Measurements from ENCODE around the gene FRMD8.

Gene FRMD8

DNA sequence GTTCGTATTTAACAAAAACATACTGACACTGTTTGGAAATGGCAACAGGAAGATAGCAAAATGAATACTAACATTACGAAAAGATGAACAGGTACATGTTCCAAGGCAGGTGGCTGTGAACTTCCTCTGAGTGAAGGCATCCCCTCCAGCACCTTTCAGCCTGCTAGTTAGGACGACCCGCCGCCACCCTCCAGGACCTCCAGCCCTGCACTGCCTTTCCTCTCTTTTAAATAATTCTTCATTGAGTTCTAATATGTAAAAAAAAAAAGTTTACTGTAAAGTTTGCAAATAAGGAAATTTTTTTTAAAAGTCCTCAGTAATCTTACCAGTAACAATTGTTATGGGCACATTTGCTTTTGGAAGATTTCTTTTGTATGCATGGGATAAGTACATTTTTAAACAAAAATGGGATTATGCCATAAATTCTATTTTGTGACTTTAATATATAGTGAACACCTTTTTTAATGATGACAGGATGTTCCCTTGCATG, 42.2 kb downstream of the FRMD8 start:
- TF ChIP-seq RAD21 (IDR thresholded peaks at IDR 0.05; ENCODE audit: low read depth) (no peak), FOXM1 (IDR thresholded peaks at IDR 0.05; ENCODE audit: borderline replicate concordance, low read depth) (no peak), TCF12 (IDR thresholded peaks at IDR 0.05; ENCODE audit: low read depth) (no peak), TEAD4 (IDR thresholded peaks at IDR 0.05) (no peak)
- TF ChIP-seq, protein P1, sequence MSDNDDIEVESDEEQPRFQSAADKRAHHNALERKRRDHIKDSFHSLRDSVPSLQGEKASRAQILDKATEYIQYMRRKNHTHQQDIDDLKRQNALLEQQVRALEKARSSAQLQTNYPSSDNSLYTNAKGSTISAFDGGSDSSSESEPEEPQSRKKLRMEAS (IDR thresholded peaks at IDR 0.05), result no peak
- TF ChIP-seq, protein P2, sequence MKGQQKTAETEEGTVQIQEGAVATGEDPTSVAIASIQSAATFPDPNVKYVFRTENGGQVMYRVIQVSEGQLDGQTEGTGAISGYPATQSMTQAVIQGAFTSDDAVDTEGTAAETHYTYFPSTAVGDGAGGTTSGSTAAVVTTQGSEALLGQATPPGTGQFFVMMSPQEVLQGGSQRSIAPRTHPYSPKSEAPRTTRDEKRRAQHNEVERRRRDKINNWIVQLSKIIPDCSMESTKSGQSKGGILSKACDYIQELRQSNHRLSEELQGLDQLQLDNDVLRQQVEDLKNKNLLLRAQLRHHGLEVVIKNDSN (IDR thresholded peaks at IDR 0.05), result no peak

DNA sequence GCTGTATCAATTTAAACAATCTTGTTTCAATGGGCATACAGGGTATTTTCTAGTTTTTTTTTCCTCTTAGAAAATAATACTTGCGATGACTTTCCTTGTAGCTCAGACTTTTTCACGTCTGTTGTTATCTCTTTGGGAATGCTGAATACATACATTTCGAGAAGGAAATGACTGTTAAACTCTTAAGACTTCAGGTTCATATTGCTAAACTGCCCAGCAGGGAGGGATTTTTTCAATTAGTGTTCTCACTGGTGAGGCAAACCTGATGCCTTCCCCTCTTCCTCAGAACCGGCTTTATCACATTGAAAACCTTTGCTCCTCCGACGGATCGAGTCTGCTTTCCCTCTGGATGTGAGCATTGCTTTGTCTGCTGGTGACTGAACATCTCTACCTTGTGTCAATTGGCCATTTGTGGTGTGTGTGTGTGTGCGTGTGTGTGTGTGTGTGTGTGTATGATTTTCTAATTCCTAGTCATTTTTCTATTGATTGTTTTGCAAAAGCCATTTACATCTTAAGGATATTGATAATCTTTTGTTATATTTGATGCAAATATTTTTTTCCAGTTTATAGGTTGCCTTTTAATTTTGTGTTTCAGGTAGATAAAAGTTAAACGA, 42.7 kb downstream of the FRMD8 start:
- TF ChIP-seq EGR1 (IDR thresholded peaks at IDR 0.05), result no peak
- no peak for TF ChIP-seq TAF1 (IDR thresholded peaks at IDR 0.05; ENCODE audit: low read depth)
- no peak for TF ChIP-seq CREB1 (IDR thresholded peaks at IDR 0.05; ENCODE audit: low read depth)
- TF ChIP-seq, protein P1 (IDR thresholded peaks at IDR 0.05), result no peak
- TF ChIP-seq RAD21 (IDR thresholded peaks at IDR 0.05; ENCODE audit: low read depth), result no peak
- no peak for TF ChIP-seq CEBPB (IDR thresholded peaks at IDR 0.05)
- no peak for TF ChIP-seq TCF12 (IDR thresholded peaks at IDR 0.05; ENCODE audit: low read depth)
- no peak for TF ChIP-seq ZBTB7A (IDR thresholded peaks at IDR 0.05; ENCODE audit: low read depth)
- TF ChIP-seq YY1 (IDR thresholded peaks at IDR 0.05; ENCODE audit: low read depth), result no peak
- TF ChIP-seq TEAD4 (IDR thresholded peaks at IDR 0.05), result no peak
- TF ChIP-seq FOXM1 (IDR thresholded peaks at IDR 0.05; ENCODE audit: borderline replicate concordance, low read depth), result no peak

DNA sequence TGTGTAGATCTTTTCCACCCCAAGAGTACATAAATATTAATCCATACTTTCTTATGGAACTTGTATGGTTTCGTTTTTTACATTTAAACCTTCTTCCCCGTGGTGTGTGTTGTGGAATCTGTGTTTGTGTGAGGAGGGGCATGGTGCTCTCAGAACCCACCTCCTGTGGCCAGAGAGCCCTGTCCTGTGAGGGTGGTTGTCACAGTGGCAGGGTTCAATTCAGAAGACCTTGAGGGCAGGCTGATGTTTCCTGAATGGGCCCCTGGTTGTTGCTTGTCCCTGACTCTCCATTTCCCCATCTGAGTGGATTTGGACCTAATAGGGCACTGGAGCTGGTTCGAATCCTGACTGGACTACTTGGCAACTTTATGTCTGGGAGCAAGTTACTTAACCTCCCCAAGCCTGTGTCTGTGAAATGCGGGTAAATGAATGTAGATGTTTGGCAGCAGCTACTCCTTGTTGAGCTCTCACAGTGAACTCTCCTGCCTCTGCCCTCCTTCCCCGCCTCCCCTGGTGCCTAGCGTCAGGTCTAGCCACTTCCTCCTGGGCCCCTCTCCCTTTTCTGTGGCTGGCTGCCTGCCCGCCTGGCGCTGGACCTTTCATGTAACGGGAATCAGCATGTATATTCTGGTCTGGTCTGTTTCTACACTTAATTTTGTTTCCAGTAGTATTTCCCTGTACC, 43.4 kb downstream of the FRMD8 start:
- TF ChIP-seq ZBTB7A (IDR thresholded peaks at IDR 0.05; ENCODE audit: low read depth) (no peak), EGR1 (IDR thresholded peaks at IDR 0.05) (0 out of 2 replicates have a peak, but pooled peaks have one; percentile 14), YY1 (IDR thresholded peaks at IDR 0.05; ENCODE audit: low read depth) (no peak)

DNA sequence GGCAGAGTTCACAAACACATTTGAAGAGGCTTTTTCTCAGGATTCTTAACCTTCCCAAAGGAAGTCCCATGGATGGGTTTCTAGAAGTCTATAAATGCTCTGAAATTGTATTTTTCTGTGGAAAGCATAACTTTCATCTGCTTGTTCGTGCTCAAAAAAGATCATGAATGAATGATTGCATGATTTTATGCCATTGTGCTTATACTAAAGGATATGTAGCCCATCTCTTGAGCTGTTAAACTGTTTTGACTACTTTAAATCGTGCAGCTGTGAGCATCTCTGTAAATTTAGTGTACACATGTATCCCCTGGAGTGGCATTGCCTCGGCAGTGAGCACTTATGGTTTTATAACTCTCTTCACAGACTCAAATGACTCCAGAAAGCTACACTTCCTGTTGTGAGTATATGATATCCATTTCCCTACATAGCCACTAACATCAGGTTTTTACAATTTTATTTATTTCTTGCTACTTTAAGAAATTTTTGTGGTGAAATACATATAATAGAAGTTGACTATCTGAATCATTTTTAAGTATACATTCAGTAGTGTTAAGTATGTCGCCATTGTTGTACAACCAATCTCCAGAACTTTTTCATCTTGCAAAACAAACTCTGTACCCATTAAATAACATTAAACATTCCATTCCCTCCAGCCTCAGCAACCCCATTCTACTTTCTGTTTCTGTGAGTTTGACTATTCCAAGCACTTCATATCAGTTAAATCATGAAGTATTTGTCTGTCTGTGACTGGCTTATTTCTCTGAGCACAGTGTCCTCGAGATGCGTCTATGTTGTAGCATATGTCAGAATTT, 44.2 kb downstream of the FRMD8 start:
- TF ChIP-seq TAF1 (IDR thresholded peaks at IDR 0.05; ENCODE audit: low read depth) (no peak), EP300 (IDR thresholded peaks at IDR 0.05; ENCODE audit: borderline replicate concordance) (no peak), RAD21 (IDR thresholded peaks at IDR 0.05; ENCODE audit: low read depth) (no peak), NFIC (IDR thresholded peaks at IDR 0.05) (no peak), EGR1 (IDR thresholded peaks at IDR 0.05) (no peak), YY1 (IDR thresholded peaks at IDR 0.05; ENCODE audit: low read depth) (no peak), CEBPB (IDR thresholded peaks at IDR 0.05) (no peak), CREB1 (IDR thresholded peaks at IDR 0.05; ENCODE audit: low read depth) (no peak), FOXM1 (IDR thresholded peaks at IDR 0.05; ENCODE audit: borderline replicate concordance, low read depth) (no peak), ZBTB7A (IDR thresholded peaks at IDR 0.05; ENCODE audit: low read depth) (no peak), TCF12 (IDR thresholded peaks at IDR 0.05; ENCODE audit: low read depth) (no peak)
- TF ChIP-seq, protein P3, sequence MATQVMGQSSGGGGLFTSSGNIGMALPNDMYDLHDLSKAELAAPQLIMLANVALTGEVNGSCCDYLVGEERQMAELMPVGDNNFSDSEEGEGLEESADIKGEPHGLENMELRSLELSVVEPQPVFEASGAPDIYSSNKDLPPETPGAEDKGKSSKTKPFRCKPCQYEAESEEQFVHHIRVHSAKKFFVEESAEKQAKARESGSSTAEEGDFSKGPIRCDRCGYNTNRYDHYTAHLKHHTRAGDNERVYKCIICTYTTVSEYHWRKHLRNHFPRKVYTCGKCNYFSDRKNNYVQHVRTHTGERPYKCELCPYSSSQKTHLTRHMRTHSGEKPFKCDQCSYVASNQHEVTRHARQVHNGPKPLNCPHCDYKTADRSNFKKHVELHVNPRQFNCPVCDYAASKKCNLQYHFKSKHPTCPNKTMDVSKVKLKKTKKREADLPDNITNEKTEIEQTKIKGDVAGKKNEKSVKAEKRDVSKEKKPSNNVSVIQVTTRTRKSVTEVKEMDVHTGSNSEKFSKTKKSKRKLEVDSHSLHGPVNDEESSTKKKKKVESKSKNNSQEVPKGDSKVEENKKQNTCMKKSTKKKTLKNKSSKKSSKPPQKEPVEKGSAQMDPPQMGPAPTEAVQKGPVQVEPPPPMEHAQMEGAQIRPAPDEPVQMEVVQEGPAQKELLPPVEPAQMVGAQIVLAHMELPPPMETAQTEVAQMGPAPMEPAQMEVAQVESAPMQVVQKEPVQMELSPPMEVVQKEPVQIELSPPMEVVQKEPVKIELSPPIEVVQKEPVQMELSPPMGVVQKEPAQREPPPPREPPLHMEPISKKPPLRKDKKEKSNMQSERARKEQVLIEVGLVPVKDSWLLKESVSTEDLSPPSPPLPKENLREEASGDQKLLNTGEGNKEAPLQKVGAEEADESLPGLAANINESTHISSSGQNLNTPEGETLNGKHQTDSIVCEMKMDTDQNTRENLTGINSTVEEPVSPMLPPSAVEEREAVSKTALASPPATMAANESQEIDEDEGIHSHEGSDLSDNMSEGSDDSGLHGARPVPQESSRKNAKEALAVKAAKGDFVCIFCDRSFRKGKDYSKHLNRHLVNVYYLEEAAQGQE (IDR thresholded peaks at IDR 0.05; ENCODE audit: low read depth), result no peak
- TF ChIP-seq, protein P1 (IDR thresholded peaks at IDR 0.05), result no peak

DNA sequence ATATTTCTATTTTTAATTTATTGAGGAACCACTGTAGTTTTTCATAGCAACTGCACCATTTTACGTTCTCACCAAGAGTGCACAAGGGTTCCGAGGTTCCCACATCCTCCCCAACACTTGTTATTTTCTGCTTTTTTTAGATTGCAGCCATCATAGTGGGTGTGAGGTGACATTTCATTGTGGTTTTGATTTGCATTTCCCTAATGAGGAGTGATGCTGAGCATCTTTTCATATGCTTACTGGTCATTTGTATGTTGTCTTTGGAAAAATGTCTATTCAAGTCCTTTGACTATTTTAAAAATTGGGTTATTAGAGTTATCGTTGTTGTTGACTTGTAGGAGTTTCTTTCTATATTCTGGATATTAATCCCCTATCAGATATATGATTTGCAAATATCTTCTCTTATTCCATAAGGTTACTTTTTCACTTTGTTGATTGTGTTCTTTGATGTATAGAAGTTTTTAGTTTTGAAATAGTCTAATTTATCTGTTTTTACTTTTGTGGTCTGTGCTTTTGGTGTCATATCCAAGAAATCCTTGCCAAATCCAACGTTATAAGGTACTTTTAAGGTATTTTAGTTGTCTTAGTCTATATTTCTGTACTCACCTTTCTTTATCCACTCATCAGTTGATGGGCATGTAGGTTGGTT, 45.1 kb downstream of the FRMD8 start:
- TF ChIP-seq YY1 (IDR thresholded peaks at IDR 0.05; ENCODE audit: low read depth) (no peak), CREB1 (IDR thresholded peaks at IDR 0.05; ENCODE audit: low read depth) (no peak), ZBTB7A (IDR thresholded peaks at IDR 0.05; ENCODE audit: low read depth) (no peak), EGR1 (IDR thresholded peaks at IDR 0.05) (no peak), TAF1 (IDR thresholded peaks at IDR 0.05; ENCODE audit: low read depth) (no peak), TEAD4 (IDR thresholded peaks at IDR 0.05) (no peak), NFIC (IDR thresholded peaks at IDR 0.05) (no peak), FOXM1 (IDR thresholded peaks at IDR 0.05; ENCODE audit: borderline replicate concordance, low read depth) (no peak), EP300 (IDR thresholded peaks at IDR 0.05; ENCODE audit: borderline replicate concordance) (no peak), CEBPB (IDR thresholded peaks at IDR 0.05) (no peak), RAD21 (IDR thresholded peaks at IDR 0.05; ENCODE audit: low read depth) (no peak), TCF12 (IDR thresholded peaks at IDR 0.05; ENCODE audit: low read depth) (no peak)
- TF ChIP-seq, protein P3 (IDR thresholded peaks at IDR 0.05; ENCODE audit: low read depth), result no peak
- TF ChIP-seq, protein P2 (IDR thresholded peaks at IDR 0.05), result no peak
- TF ChIP-seq, protein P1 (IDR thresholded peaks at IDR 0.05), result no peak
